SK-N-MC (cell line): ENCODE data around the gene PATZ1.
"Not testable (repeated sequence)": the region's sequence is repeated elsewhere in the genome, so short reads cannot be mapped to it uniquely, and the experiment has no call there.

Experiments
- DNase-seq: peaks from one replicate; pipeline ENCODE4 v3.0.0-alpha.2; 2011; ENCODE audit warnings: low read depth, low spot score
- H3K27ac ChIP-seq: fragments of 200-600 bp; sonication (generic); 2 replicates; pipeline ENCODE4 v1.5.1; 2016; ENCODE audit warnings: mixed run types
- H3K36me3 ChIP-seq: fragments of 200-600 bp; sonication (generic); 2 replicates; pipeline ENCODE4 v1.6.1; 2017; ENCODE audit warnings: antibody characterized with exemption, low read length, mixed read lengths; ENCODE audit not compliant: insufficient read depth
- H3K4me3 ChIP-seq: fragments of 200-600 bp; sonication (generic); 2 replicates; pipeline ENCODE4 v1.5.1; 2016
- H3K9ac ChIP-seq: fragments of 200-600 bp; sonication (generic); 2 replicates; pipeline ENCODE4 v1.8.0; 2017; ENCODE audit warnings: mixed run types, mixed read lengths; ENCODE audit not compliant: insufficient read length
- H3K9me3 ChIP-seq: fragments of 200-600 bp; sonication (generic); 2 replicates; pipeline ENCODE4 v1.6.1; 2017; ENCODE audit warnings: low read depth, mild to moderate bottlenecking, antibody characterized with exemption, low read length, moderate library complexity, mixed read lengths
- EZH2 ChIP-seq: fragments of 200-600 bp; sonication (generic); IDR thresholded peaks from one replicate; pipeline ENCODE4 v1.6.1; 2017; ENCODE audit warnings: antibody characterized with exemption
- FOXP2 ChIP-seq: optimal IDR thresholded peaks from 2 replicates; pipeline ENCODE3; 2011; ENCODE audit warnings: mild to moderate bottlenecking, moderate library complexity; ENCODE audit not compliant: insufficient read depth; ENCODE audit errors: extremely low read length, control extremely low read depth
- POLR2AphosphoS5 ChIP-seq: IDR thresholded peaks from 2 replicates; pipeline ENCODE4 v1.6.1; 2012; ENCODE audit warnings: mild to moderate bottlenecking, low read depth, low read length, borderline replicate concordance

Gene PATZ1

DNA sequence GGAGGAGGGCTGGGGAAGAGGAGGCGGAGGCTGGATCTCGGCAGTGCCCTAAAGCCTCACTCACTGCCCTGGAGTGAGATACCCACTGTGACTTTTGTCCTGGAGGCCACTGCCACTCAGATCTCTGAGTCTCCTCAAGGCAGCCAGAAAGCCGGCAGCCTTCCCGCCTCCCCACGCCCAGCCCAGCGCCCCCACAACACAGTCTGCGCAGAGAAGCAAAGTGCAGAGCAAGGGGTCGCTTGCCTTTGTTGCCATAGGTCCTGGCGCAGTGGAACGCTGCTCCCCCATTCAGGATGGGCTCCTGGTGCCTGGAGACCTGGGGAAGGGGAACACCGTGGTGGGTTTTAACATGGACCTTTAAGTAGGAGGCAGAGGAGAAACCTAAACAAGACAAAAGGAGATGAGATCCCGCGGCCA lies 17.6 kb downstream of the PATZ1 start:
- Histone ChIP-seq H3K9ac (no peak overlapping the region), H3K4me3 (no peak overlapping the region), H3K27ac (no peak overlapping the region), H3K36me3 (peaks cover 79% of the 10 kb centered on the region), H3K9me3 (no peaks in the 10 kb centered on the region)
- TF ChIP-seq POLR2AphosphoS5 (no peak), FOXP2 (no peak), EZH2 (no peak)
- no peak for DNase-seq

DNA sequence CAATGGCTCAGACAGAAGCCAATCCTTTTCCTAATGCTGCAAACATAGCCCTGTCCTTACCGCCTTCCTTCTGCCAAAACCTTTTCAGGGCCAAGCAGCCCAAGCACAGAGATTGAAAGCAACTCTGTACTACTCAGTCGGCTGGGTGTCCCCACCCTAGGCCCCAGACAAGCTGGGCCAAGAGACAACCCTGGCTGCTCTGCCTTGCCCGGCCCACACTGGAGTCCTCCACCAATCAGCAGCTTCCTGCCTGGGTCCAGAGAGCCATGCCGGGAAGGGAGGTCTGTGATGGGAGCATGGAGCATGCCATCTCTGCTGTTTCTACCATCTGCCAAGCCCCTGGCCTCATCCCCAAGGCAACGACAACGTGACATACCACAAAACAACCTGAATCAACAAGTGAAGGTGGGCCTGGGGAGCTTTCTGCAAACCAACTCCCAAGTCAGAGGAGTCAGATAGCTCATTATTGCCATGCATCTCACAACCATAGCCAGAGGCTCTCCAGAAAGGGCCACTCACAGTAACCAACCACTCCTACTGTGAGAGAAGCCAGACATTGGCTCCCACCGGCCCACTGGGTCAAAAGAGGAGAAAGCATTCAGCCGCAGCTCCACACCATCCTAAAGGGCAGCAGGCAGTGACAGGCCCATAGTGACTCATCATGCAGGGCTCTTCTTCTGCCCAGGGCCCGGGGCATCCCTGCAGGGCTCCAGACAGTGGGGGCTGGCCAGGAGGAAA lies 18.2 kb downstream of the PATZ1 start:
- H3K36me3 ChIP-seq, result peaks cover 74% of the 10 kb centered on the region
- H3K9me3 ChIP-seq, result no peaks in the 10 kb centered on the region
- no peak for TF ChIP-seq FOXP2
- TF ChIP-seq POLR2AphosphoS5, result no peak
- TF ChIP-seq EZH2, result no peak
- H3K9ac ChIP-seq, result no peak overlapping the region
- no peak for DNase-seq
- H3K4me3 ChIP-seq, result no peak overlapping the region
- no peak overlapping the region for H3K27ac ChIP-seq

DNA sequence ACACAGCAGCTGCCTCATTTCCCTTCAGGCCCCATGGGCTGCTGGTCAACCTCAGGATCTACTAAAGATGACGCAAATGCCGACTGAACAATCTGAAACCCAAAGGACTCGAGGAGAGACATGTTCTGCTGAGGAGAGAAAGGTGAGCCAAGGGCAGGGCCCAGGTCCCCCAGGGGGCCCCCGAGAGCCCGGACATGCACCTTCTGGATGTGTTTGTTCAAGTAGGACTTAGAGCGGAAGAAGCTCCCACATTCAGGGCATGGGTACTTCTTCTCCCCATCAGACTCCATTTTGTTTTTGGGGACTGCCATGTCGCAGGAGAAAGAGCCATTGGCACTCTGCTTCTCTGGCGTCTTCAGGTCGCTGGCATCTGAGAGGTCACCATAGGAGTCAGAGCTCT lies 19.3 kb downstream of the PATZ1 start:
- no peak for DNase-seq
- Histone ChIP-seq H3K9ac (no peak overlapping the region), H3K36me3 (peaks cover 63% of the 10 kb centered on the region), H3K27ac (no peak overlapping the region), H3K9me3 (no peaks in the 10 kb centered on the region), H3K4me3 (no peak overlapping the region)
- TF ChIP-seq POLR2AphosphoS5, result no peak

DNA sequence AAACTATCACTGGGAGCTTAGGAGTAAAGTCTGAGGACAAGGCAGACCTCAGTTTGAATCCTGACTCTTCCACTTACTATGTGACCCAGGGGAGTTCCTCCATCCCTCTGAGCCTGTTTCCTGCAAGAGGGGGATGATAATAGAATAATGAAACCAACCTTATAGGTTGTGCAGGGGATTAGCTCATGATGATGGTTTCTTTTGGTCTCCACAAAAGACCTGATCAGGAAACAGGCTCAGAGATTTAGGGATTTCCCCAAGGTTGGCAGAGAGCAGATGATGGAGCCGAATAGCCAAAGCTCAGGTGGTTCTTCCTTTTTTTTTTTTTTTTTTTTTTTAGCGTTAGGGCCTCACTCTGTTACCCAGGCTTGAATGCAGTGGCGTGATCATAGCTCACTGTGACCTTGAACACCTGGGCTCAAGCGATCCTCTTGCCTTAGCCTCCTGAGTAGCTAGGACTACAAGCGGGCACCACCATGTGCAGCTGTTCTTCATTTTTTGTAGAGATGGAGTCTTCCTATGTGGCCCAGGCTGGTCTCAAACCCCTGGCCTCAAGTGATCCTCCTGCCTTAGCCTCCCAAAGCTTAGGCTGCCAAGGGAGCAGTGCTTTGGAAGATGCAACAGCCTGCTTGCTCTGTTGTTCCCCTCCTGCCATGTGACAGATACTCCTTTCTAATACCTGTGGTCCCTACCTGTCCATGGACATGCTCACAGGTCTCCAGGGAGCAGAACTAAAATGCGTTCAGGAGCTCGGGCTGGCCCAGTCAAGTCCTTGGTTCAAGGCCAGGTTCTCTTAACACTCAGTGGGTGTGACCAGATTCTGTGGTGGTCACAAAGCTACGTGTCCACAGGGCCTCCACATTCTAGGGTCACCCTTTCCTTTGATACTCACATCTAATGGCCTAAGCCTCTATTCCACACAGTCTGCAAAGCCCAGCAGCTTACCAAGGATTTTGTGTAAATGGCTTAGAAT lies 22.3 kb downstream of the PATZ1 start:
- no peak for DNase-seq
- TF ChIP-seq FOXP2 (no peak), POLR2AphosphoS5 (no peak), EZH2 (no peak)
- Histone ChIP-seq H3K9me3 (no peaks in the 10 kb centered on the region), H3K27ac (no peak overlapping the region), H3K9ac (no peak overlapping the region), H3K36me3 (peaks cover 39% of the 10 kb centered on the region), H3K4me3 (no peak overlapping the region)

DNA sequence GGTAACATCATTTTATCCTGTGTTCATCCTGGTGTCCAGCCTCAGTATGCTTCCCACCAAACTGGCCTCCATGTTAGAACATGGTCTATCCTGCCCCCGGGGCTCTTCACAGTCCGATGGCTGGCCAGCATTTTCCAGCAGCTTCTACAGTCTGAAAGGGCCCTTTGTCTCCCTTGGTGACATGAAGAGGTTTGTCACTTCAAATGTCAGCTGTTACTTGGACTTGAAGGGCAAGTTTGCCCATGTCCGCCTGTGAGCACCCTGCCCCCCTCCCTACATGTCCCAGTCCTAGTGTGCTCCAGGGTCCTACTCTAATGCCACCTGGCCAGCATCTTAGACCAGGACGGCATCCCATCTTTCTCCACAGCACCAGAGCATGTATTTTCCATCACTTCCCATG lies 24.7 kb downstream of the PATZ1 start:
- H3K36me3 ChIP-seq, result peaks cover 14% of the 10 kb centered on the region; the same call in 1 of the 2 replicates
- no peak overlapping the region for H3K9ac ChIP-seq
- no peak for TF ChIP-seq POLR2AphosphoS5
- TF ChIP-seq FOXP2, result no peak
- TF ChIP-seq EZH2, result no peak
- no peak for DNase-seq
- H3K4me3 ChIP-seq, result no peak overlapping the region
- H3K9me3 ChIP-seq, result no peaks in the 10 kb centered on the region
- H3K27ac ChIP-seq, result no peak overlapping the region

DNA sequence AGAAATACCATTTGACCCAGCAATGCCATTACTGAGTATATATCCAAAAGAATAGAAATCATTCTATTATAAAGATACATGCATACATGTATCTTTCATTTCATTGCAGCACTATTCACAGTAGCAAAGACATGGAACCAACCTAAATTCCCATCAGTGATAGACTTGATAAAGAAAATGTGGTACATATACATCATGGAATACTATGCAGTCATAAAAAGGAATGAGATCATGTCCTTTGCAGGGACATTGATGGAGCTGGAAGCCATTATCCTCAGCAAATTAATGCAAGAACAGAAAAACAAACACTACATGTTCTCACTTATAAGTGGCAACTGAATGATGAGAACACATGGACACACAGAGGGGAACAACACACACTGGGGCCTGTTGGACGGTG lies 31.9 kb downstream of the PATZ1 start:
- H3K9ac ChIP-seq, H3K36me3 ChIP-seq, H3K9me3 ChIP-seq, H3K27ac ChIP-seq, DNase-seq, H3K4me3 ChIP-seq: not testable (repeated sequence)

DNA sequence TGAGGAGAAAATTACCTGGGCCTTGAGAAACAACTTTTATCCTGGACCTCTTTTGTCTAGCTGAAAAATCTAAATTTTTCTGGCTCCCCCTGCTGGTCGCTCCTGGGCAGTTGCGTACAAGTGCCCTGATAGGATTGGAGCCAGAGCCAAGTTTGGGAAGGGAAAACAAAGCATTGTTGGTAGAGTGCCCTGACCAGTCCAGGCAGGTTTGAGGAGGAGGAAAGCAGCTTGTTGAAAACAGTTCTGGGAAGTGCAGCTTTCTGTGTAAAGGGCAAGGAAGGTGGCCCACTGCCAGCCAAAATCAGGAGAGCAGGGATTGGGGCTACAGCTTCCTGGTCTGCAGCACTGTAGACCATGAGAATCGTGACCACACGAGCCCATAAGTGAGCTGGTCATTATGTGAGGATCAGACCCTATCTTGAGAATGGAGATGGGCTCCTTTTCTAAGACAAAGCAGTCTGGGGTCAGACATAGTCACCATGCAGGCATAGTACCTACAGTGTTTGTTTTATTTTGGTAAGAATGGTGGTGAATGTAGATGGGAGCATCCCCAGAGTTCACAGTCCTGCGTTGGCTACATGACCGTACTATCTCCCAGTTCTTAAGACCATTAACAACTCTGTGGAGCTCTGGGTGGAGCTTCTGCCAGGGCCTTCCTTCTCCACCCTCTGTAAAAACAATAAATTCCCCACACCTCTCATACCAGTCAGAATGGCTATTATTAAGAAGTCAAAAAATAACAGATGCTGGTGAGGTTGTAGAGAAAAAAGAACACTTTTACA lies 32.6 kb downstream of the PATZ1 start:
- no peaks in the 10 kb centered on the region for H3K9me3 ChIP-seq
- no peak overlapping the region for H3K4me3 ChIP-seq
- no peak overlapping the region for H3K27ac ChIP-seq

DNA sequence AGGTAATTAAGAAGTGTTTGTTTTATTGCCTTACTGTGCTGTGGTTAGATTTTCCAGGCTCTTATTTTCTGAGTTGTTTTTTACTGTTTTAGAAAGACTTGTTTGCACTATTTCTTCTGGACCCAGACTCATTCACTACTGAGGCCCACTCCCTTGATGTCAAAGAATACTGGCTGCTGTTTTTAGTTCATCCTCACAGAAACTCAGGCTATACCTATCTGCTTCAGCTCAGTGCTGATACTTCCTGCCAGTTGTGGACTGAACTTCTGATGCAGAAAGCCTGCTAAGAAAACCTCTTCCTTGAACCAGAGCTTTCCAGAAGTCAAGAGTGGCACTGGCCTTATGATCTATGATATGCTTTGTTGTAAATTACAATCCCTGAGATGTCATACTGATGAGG lies 38.0 kb downstream of the PATZ1 start:
- Histone ChIP-seq H3K27ac (no peak overlapping the region), H3K4me3 (no peak overlapping the region), H3K36me3 (no peaks in the 10 kb centered on the region), H3K9me3 (no peaks in the 10 kb centered on the region), H3K9ac (no peak overlapping the region)
- TF ChIP-seq POLR2AphosphoS5 (no peak), FOXP2 (no peak), EZH2 (no peak)
- no peak for DNase-seq

More for the DNA sequence above, 32.6 kb downstream of the PATZ1 start:
- TF ChIP-seq EZH2 (no peak), POLR2AphosphoS5 (no peak), FOXP2 (no peak)
- no peak for DNase-seq
- Histone ChIP-seq H3K36me3 (no peaks in the 10 kb centered on the region), H3K9ac (no peak overlapping the region)
